Right cardiac atrium (tissue), 5 donors: ENCODE measurements around the gene FHAD1. TPM values are rescaled to one million over a fixed set of nuclear protein-coding genes. Genes with fewer than 3 reads are reported as not detected.
"Not testable (repeated sequence)": the region's sequence is repeated elsewhere in the genome, so short reads cannot be mapped to it uniquely, and the experiment has no call there.

Source experiments
- ATAC-seq, 2 donors: fragments of 200-7000 bp; cut with Tn5 transposase; one replicate each; pipeline versions ENCODE4 v1.8.0 to v1.9.1; 2020; ENCODE audit warnings: moderate library complexity in 2 of 2, mild to moderate bottlenecking in 1 of 2
- DNase-seq, 3 donors: peaks; one replicate each; pipeline ENCODE4 v3.0.0-alpha.2; 2020
- H3K27ac ChIP-seq: one replicate; pipeline ENCODE4 v1.5.1; 2013; ENCODE audit warnings: mild to moderate bottlenecking, low read length, control low read depth, moderate library complexity
- H3K27me3 ChIP-seq: one replicate; pipeline ENCODE4 v1.6.1; 2013; ENCODE audit not compliant: control insufficient read depth, insufficient read depth
- H3K4me1 ChIP-seq: one replicate; pipeline ENCODE4 v1.6.1; 2013; ENCODE audit warnings: low read length; ENCODE audit not compliant: control insufficient read depth, insufficient read depth
- H3K4me3 ChIP-seq: one replicate; pipeline ENCODE4 v1.5.1; 2013; ENCODE audit warnings: low read length, control low read depth
- H3K9me3 ChIP-seq: one replicate; pipeline ENCODE4 v1.6.1; 2013; ENCODE audit warnings: low read length; ENCODE audit not compliant: control insufficient read depth
- WGBS: extraction: QIAGEN DNeasy Blood & Tissue Kit; methylation state at CpG from one replicate; pipeline ENCODE4 v1.1.7; 2013; 5-methylcytosine and 5-hydroxymethylcytosine counted together
- intact Hi-C, 4 donors: fragments of 100-400 bp; cut with DNase I; formaldehyde crosslinking; loops; one replicate each; pipeline versions ENCODE4 v1.11.0 to v1.14.0; 2022 to 2023
- polyA plus RNA-seq: library from polyadenylated mRNA; stranded (reverse); fragments of 200-250 nt; gene quantifications from one replicate; pipeline ENCODE4 v1.2.3, GENCODE V29; 2013
- total RNA-seq, 4 donors: library from RNA; stranded (reverse); fragmentation: NEBNext Ultra II Directional; extraction: Animal tissue kit (Norgen Biotek cat#: 25700); gene quantifications; one replicate each; pipeline ENCODE4 v1.2.1, GENCODE V29; 2021
- donor health status: healthy with polysubstance abuse.
- donor health status: DM: no; HTN: yes; CAD: no.
- donor health status: DM: no; HTN: no; CAD: no.
- donor health status: DM: no; HTN: yes; CAD: no; lungs with severe emphysema.
- donor health status: DM: yes; HTN: yes; CAD: no.

Gene FHAD1
- total and polyA plus RNA-seq, 5 donors: 0.06 to 1.0 (median 0.17) TPM; not detected in 1

GRCh38 chr1:15362737-15363128, 115.7 kb downstream of the FHAD1 start:
- no peak overlapping the region for H3K4me3 ChIP-seq
- intact Hi-C loops: no loop called here
- H3K27ac ChIP-seq: no peak overlapping the region
- ATAC-seq (no peak), DNase-seq (no peak)
- 91% methylated on average over 4 of the region's 4 CpGs for WGBS
- no peaks in the 10 kb centered on the region for H3K27me3 ChIP-seq
- H3K4me1 ChIP-seq: no peaks in the 10 kb centered on the region
- H3K9me3 ChIP-seq: no peaks in the 10 kb centered on the region

GRCh38 chr1:15364740-15365139, 117.7 kb downstream of the FHAD1 start:
- H3K9me3 ChIP-seq: no peaks in the 10 kb centered on the region
- intact Hi-C loops: no loop called here
- 88% methylated on average over 5 of the region's 5 CpGs for WGBS

GRCh38 chr1:15368888-15369287, 121.9 kb downstream of the FHAD1 start:
- ATAC-seq: no peak
- Histone ChIP-seq H3K9me3 (no peaks in the 10 kb centered on the region), H3K4me3 (no peak overlapping the region), H3K4me1 (peaks cover 4% of the 10 kb centered on the region), H3K27ac (no peak overlapping the region), H3K27me3 (no peaks in the 10 kb centered on the region)
- 78% methylated on average over 1 of the region's 1 CpG for WGBS
- intact Hi-C loops: no loop called here
- no peak for DNase-seq

More at GRCh38 chr1:15364740-15365139, 117.7 kb downstream of the FHAD1 start:
- ATAC-seq (no peak), DNase-seq (no peak)
- Histone ChIP-seq H3K4me1 (no peaks in the 10 kb centered on the region), H3K27me3 (no peaks in the 10 kb centered on the region), H3K27ac (no peak overlapping the region), H3K4me3 (no peak overlapping the region)

GRCh38 chr1:15370268-15370667, 123.2 kb downstream of the FHAD1 start:
- Histone ChIP-seq H3K27me3 (no peaks in the 10 kb centered on the region), H3K4me3 (no peak overlapping the region), H3K4me1 (peaks cover 4% of the 10 kb centered on the region), H3K9me3 (no peaks in the 10 kb centered on the region), H3K27ac (peak overlapping the region; percentile 8)
- ATAC-seq: no peak
- WGBS: 87% methylated on average over 4 of the region's 4 CpGs
- intact Hi-C loops: no loop called here
- no peak for DNase-seq

- intact Hi-C loops: no loop called here
Observed at GRCh38 chr1:15370781-15371520, 123.9 kb downstream of the FHAD1 start.

GRCh38 chr1:15371610-15372545, 124.9 kb downstream of the FHAD1 start:
- H3K27me3 ChIP-seq: no peaks in the 10 kb centered on the region
- peaks cover 4% of the 10 kb centered on the region for H3K4me1 ChIP-seq
- H3K27ac ChIP-seq: no peak overlapping the region
- intact Hi-C loops: no loop called here
- ATAC-seq (peak in 1 of 2 donors; percentile 20), DNase-seq (no peak)
- H3K9me3 ChIP-seq: no peaks in the 10 kb centered on the region
- 61% methylated on average over 21 of the region's 21 CpGs for WGBS
- no peak overlapping the region for H3K4me3 ChIP-seq

More at GRCh38 chr1:15370781-15371520, 123.9 kb downstream of the FHAD1 start:
- no peaks in the 10 kb centered on the region for H3K27me3 ChIP-seq
- H3K27ac ChIP-seq: peak overlapping the region; percentile 8
- WGBS: 24% methylated on average over 16 of the region's 16 CpGs
- H3K4me3 ChIP-seq: no peak overlapping the region
- peak; percentile 83 to 89 for ATAC-seq
- H3K4me1 ChIP-seq: peaks cover 4% of the 10 kb centered on the region
- DNase-seq: peak; percentile 61 to 86 (median 83)
- no peaks in the 10 kb centered on the region for H3K9me3 ChIP-seq

- intact Hi-C loops: no loop called here
- WGBS: 86% methylated on average over 8 of the region's 8 CpGs
- no peaks in the 10 kb centered on the region for H3K27me3 ChIP-seq
- H3K4me3 ChIP-seq: no peak overlapping the region
- no peaks in the 10 kb centered on the region for H3K4me1 ChIP-seq
- ATAC-seq (no peak), DNase-seq (no peak)
- H3K27ac ChIP-seq: no peak overlapping the region
- no peaks in the 10 kb centered on the region for H3K9me3 ChIP-seq
Observed at GRCh38 chr1:15378729-15379128, 131.7 kb downstream of the FHAD1 start.

GRCh38 chr1:15379151-15379550, 132.1 kb downstream of the FHAD1 start:
- H3K27ac ChIP-seq, ATAC-seq, H3K4me1 ChIP-seq, DNase-seq, H3K9me3 ChIP-seq, H3K27me3 ChIP-seq, intact Hi-C loops, H3K4me3 ChIP-seq: not testable (repeated sequence)
- 54% methylated on average over 8 of the region's 9 CpGs for WGBS

- ATAC-seq: no peak
- Histone ChIP-seq H3K4me3 (no peak overlapping the region), H3K27ac (no peak overlapping the region), H3K4me1 (no peaks in the 10 kb centered on the region), H3K27me3 (no peaks in the 10 kb centered on the region), H3K9me3 (no peaks in the 10 kb centered on the region)
- DNase-seq: no peak
- WGBS: 91% methylated on average over 22 of the region's 22 CpGs
- intact Hi-C loops: no loop called here
Observed at GRCh38 chr1:15380601-15381508, 133.8 kb downstream of the FHAD1 start.

GRCh38 chr1:15381805-15382204, 134.8 kb downstream of the FHAD1 start:
- no peaks in the 10 kb centered on the region for H3K27me3 ChIP-seq
- no peak overlapping the region for H3K27ac ChIP-seq
- 92% methylated on average over 12 of the region's 12 CpGs for WGBS
- no peaks in the 10 kb centered on the region for H3K9me3 ChIP-seq
- ATAC-seq (no peak), DNase-seq (no peak)
- H3K4me1 ChIP-seq: no peaks in the 10 kb centered on the region
- no peak overlapping the region for H3K4me3 ChIP-seq
- intact Hi-C loops: no loop called here
